PC-9 (cell line): ENCODE data around the gene EIF4EBP3.

ENCODE experiments used
- EZH2 ChIP-seq: fragments of 200-600 bp; sonication (generic); IDR thresholded peaks from 2 replicates; pipeline ENCODE4 v1.8.0; 2017; ENCODE audit warnings: antibody characterized with exemption, low read depth
- TF ChIP-seq, protein P1 (sequence below): fragments of 200-600 bp; sonication (generic); conservative IDR thresholded peaks from 2 replicates; pipeline ENCODE4 v1.6.1; 2017; ENCODE audit warnings: mixed run types, antibody characterized with exemption, mild to moderate bottlenecking, moderate library complexity

DNA sequence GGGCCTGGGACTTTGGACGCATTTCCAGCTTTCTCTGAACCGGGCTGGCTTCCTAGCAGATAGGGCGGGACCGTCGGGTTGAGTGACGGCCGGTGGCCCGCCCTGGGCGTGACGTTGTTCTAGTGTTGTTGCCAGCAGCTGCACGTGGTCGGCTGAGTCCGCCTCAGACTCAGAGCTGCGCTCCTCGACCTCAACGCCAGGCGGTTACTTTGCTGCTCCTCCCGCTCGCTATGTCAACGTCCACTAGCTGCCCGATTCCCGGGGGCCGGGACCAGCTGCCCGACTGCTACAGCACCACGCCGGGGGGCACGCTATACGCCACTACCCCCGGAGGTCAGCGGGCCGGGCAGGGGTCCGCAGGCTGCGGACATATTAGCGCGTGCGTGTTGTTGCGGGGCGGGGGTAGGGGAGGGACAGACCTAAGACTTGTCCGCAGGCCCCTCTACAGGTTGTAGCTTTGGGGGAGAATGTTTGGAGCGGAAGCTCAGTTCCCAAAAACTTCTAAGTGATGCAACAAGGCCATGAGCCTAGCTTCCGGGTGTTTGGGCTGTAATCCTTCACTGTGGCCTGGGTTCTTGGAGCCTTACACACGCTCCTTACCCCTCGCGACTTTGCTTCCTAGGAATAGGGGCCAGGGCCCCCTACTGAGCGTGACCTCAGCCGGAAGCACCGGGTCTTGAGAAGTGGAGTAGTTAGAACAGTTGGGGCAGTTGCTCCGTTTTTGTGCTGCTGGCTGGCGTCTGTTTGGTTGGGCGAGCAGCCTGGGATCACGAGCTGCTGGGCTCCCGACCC is at the start of gene EIF4EBP3:
- TF ChIP-seq, protein P1, sequence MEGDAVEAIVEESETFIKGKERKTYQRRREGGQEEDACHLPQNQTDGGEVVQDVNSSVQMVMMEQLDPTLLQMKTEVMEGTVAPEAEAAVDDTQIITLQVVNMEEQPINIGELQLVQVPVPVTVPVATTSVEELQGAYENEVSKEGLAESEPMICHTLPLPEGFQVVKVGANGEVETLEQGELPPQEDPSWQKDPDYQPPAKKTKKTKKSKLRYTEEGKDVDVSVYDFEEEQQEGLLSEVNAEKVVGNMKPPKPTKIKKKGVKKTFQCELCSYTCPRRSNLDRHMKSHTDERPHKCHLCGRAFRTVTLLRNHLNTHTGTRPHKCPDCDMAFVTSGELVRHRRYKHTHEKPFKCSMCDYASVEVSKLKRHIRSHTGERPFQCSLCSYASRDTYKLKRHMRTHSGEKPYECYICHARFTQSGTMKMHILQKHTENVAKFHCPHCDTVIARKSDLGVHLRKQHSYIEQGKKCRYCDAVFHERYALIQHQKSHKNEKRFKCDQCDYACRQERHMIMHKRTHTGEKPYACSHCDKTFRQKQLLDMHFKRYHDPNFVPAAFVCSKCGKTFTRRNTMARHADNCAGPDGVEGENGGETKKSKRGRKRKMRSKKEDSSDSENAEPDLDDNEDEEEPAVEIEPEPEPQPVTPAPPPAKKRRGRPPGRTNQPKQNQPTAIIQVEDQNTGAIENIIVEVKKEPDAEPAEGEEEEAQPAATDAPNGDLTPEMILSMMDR = no peak
- TF ChIP-seq EZH2 = no peak
